ENCODE results near the gene OSBPL6. TPM values are rescaled to one million over a fixed set of nuclear protein-coding genes. Genes with fewer than 3 reads are reported as not detected.

The OSBPL6 gene
- total and polyA plus RNA-seq, 9 of the 15 experiments (the other 6 are each of a cell fraction or from before 2014, with no cell fraction given), result 3.4 to 12.7 (median 9.3) TPM

DNA sequence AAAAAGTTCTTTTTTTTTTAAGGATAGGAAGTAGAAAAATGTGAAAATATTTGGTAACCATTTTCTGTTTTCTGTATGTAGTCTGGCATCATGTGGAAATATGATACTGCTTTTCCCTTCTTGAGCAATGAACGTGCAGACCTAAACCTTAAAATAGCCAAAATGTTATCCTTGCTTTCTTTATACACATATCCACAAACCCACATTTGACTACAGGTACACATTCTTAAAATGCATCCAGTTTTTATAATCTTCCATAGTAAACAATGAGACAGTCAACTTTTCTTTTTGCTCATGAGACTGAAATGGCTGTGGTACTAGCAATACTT lies 90.9 kb downstream of the OSBPL6 start:
- Histone ChIP-seq H3K36me3 (ENCODE audit: control insufficient read depth, insufficient read depth, low read length) (no peaks in the 10 kb centered on the region), H2AFZ (ENCODE audit: low read depth, low read length) (no peak overlapping the region), H3K4me3 (no peak overlapping the region), H3K9ac (ENCODE audit: insufficient read depth in 1 of 2, low read depth in 2 of 2, low read length in 2 of 2) (no peak overlapping the region), H3K79me2 (ENCODE audit: control insufficient read depth, insufficient read depth, low read length) (0 out of 3 replicates have a peak, but pooled peaks cover 3% of the 10 kb centered on the region), H4K20me1 (replicated peaks; ENCODE audit: control insufficient read depth, insufficient read depth, low read length) (no peaks in the 10 kb centered on the region), H3K9me3 (replicated peaks; ENCODE audit: control insufficient read depth, insufficient read depth, low read depth, low read length) (no peaks in the 10 kb centered on the region; the same call in 1 of the 2 replicates), H3K27ac (ENCODE audit: extremely low read depth, low read depth, low read length) (no peak overlapping the region), H3K4me2 (ENCODE audit: insufficient read depth, low read length) (no peak overlapping the region), H3K9me1 (ENCODE audit: control insufficient read depth, insufficient read depth, low read length) (no peaks in the 10 kb centered on the region), H3K4me1 (replicated peaks in 1 of 2; ENCODE audit: control insufficient read depth in 2 of 2, insufficient read depth in 2 of 2, low read length in 2 of 2) (peaks cover 0 to 28% of the 10 kb centered on the region in 2 experiments; a peak in 4 of 5 replicates), H3K27me3 (ENCODE audit: control insufficient read depth in 2 of 2, insufficient read depth in 2 of 2, low read length in 2 of 2) (no peaks in the 10 kb centered on the region)
- ATAC-seq (no peak), DNase-seq (ENCODE audit: extremely low read depth in 1 of 4, low spot score in 3 of 4) (no peak), FAIRE-seq (no peak)
- 68% methylated on average over 1 of the region's 1 CpG for WGBS (ENCODE audit: insufficient coverage, low coverage, missing lambda C conversion rate)
- no TSS peak for BruUV-seq (replicated peaks)
- POLR2A ChIA-PET, result interaction anchor here (0.8 to 1.0 kb wide), 2 partner anchors 11 to 15 kb away, joined by 3 read pairs; no protein-coding TSS in a partner anchor
- in situ Hi-C loops (cut with MboI), result no loop called here
- intact Hi-C loops (cut with micrococcal nuclease), result no loop called here
- CTCF ChIA-PET (ENCODE audit: low intra/inter-chr PET ratio), result no interaction called here
- TF ChIP-seq, protein P1, sequence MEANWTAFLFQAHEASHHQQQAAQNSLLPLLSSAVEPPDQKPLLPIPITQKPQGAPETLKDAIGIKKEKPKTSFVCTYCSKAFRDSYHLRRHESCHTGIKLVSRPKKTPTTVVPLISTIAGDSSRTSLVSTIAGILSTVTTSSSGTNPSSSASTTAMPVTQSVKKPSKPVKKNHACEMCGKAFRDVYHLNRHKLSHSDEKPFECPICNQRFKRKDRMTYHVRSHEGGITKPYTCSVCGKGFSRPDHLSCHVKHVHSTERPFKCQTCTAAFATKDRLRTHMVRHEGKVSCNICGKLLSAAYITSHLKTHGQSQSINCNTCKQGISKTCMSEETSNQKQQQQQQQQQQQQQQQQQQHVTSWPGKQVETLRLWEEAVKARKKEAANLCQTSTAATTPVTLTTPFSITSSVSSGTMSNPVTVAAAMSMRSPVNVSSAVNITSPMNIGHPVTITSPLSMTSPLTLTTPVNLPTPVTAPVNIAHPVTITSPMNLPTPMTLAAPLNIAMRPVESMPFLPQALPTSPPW (CRISPR knock-in tag; IDR thresholded peaks at IDR 0.05), result no peak
- TF ChIP-seq RAD51 (IDR thresholded peaks at IDR 0.05; ENCODE audit: borderline replicate concordance, low read depth) (no peak), KLF13 (tag; IDR thresholded peaks at IDR 0.05; ENCODE audit: borderline replicate concordance, low read depth) (no peak), ZNF57 (CRISPR knock-in tag; IDR thresholded peaks at IDR 0.05) (no peak), STAG1 (CRISPR knock-in tag; IDR thresholded peaks at IDR 0.05; ENCODE audit: borderline replicate concordance) (no peak), ZNF280A (IDR thresholded peaks at IDR 0.05; ENCODE audit: low read depth, partially characterized antibody) (no peak), PHF8 (IDR thresholded peaks at IDR 0.05; ENCODE audit: borderline replicate concordance, low read length) (no peak), DNMT1 (IDR thresholded peaks at IDR 0.05) (no peak), CBFB (CRISPR knock-in tag; IDR thresholded peaks at IDR 0.05) (no peak), PRDM10 (IDR thresholded peaks at IDR 0.05; ENCODE audit: partially characterized antibody) (no peak), LEF1 (IDR thresholded peaks at IDR 0.05) (no peak), DPF2 (IDR thresholded peaks at IDR 0.05) (no peak), XRCC4 (IDR thresholded peaks at IDR 0.05; ENCODE audit: extremely low read depth, insufficient read depth, insufficient read length) (no peak)
- TF ChIP-seq, protein P2, sequence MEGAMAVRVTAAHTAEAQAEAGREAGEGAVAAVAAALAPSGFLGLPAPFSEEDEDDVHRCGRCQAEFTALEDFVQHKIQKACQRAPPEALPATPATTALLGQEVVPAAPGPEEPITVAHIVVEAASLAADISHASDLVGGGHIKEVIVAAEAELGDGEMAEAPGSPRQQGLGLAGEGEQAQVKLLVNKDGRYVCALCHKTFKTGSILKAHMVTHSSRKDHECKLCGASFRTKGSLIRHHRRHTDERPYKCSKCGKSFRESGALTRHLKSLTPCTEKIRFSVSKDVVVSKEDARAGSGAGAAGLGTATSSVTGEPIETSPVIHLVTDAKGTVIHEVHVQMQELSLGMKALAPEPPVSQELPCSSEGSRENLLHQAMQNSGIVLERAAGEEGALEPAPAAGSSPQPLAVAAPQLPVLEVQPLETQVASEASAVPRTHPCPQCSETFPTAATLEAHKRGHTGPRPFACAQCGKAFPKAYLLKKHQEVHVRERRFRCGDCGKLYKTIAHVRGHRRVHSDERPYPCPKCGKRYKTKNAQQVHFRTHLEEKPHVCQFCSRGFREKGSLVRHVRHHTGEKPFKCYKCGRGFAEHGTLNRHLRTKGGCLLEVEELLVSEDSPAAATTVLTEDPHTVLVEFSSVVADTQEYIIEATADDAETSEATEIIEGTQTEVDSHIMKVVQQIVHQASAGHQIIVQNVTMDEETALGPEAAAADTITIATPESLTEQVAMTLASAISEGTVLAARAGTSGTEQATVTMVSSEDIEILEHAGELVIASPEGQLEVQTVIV (CRISPR knock-in tag; IDR thresholded peaks at IDR 0.05; ENCODE audit: borderline replicate concordance), result no peak
